HG03354 (cell line): ENCODE results near the gene HPSE2.
"Not testable (repeated sequence)": the region's sequence is repeated elsewhere in the genome, so short reads cannot be mapped to it uniquely, and the experiment has no call there.

Experiments
- ATAC-seq: cut with Tn5 transposase; IDR thresholded peaks from one replicate; pipeline ENCODE4 v1.9.1; 2021; ENCODE audit warnings: mild to moderate bottlenecking; ENCODE audit not compliant: unreplicated experiment, poor library complexity, severe bottlenecking

Gene HPSE2

GRCh38 chr10:98538472-98538871 is 697.2 kb downstream of the HPSE2 start:
- no peak for ATAC-seq

GRCh38 chr10:98536551-98536950 is 699.1 kb downstream of the HPSE2 start:
- ATAC-seq = no peak

- no peak for ATAC-seq
Observed at GRCh38 chr10:98533746-98534445, 701.8 kb downstream of the HPSE2 start.

GRCh38 chr10:98533241-98533640 is 702.4 kb downstream of the HPSE2 start:
- ATAC-seq = no peak

- ATAC-seq = no peak
Observed at GRCh38 chr10:98528805-98529183, 706.9 kb downstream of the HPSE2 start.

GRCh38 chr10:98528166-98528804 is 707.4 kb downstream of the HPSE2 start:
- no peak for ATAC-seq

- ATAC-seq = no peak
Observed at GRCh38 chr10:98525969-98526368, 709.7 kb downstream of the HPSE2 start.

GRCh38 chr10:98524124-98524523 is 711.5 kb downstream of the HPSE2 start:
- no peak for ATAC-seq

GRCh38 chr10:98519841-98520240 is 715.8 kb downstream of the HPSE2 start:
- ATAC-seq = no peak

GRCh38 chr10:98517672-98518071 is 718.0 kb downstream of the HPSE2 start:
- ATAC-seq = no peak

GRCh38 chr10:98516352-98516751 is 719.3 kb downstream of the HPSE2 start:
- no peak for ATAC-seq

- no peak for ATAC-seq
Observed at GRCh38 chr10:98513704-98514103, 721.9 kb downstream of the HPSE2 start.

GRCh38 chr10:98511876-98512275 is 723.8 kb downstream of the HPSE2 start:
- no peak for ATAC-seq

- ATAC-seq = no peak
Observed at GRCh38 chr10:98510412-98510995, 725.1 kb downstream of the HPSE2 start.

- ATAC-seq = no peak
Observed at GRCh38 chr10:98509745-98510144, 725.9 kb downstream of the HPSE2 start.

- not testable (repeated sequence) for ATAC-seq
Observed at GRCh38 chr10:98502535-98502934, 733.1 kb downstream of the HPSE2 start.

- ATAC-seq = peak; percentile 78
Observed at GRCh38 chr10:98492763-98493162, 742.9 kb downstream of the HPSE2 start.

GRCh38 chr10:98489561-98490481 is 745.8 kb downstream of the HPSE2 start:
- no peak for ATAC-seq

- ATAC-seq = no peak
Observed at GRCh38 chr10:98488669-98489430, 746.8 kb downstream of the HPSE2 start.
